Stimulated activated CD4-positive, alpha-beta T cell treated with anti-CD3 and anti-CD28 coated beads, Interleukin-2, amount 100 ng/mL, for 48 hours (primary cell): Measurements from ENCODE around the gene C18orf63.

ENCODE experiments used
- DNase-seq, 2 donors: peaks; one replicate each; pipeline ENCODE4 v3.0.0-alpha.2; 2020

C18orf63 gene

DNA sequence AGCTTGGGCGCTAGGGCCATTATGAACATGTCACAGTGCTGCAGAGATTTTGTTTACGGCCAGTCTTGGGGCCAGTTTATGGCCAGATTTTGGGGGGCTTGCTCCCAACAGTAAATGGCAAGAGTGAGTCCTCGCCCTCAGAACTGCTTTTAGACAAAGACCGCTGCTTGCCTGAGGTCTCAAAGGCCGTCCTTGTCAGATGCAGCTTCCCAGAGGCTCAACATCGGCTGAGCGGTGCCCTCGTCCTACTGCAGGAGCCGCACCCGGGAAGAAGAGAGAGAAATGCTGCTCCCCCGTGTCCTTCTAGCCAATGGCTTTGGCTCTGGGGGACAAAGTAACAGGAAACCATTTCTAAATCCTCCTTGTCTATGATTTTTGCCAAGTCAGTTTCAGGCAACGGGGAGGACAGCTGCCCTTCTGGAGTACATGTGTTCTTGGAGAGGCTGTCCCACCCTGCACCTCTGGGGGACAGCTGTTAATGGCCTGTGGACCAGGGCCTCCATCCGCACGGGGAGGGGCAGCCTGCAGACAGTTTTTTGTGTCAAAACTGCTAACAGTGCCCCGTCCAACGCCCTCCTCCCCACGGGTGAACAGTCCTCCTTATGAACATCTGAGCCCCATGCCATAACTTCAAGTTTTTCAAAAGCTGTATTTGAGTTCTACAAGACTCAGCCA is 66.1 kb downstream of the C18orf63 start:
- DNase-seq = no peak

DNA sequence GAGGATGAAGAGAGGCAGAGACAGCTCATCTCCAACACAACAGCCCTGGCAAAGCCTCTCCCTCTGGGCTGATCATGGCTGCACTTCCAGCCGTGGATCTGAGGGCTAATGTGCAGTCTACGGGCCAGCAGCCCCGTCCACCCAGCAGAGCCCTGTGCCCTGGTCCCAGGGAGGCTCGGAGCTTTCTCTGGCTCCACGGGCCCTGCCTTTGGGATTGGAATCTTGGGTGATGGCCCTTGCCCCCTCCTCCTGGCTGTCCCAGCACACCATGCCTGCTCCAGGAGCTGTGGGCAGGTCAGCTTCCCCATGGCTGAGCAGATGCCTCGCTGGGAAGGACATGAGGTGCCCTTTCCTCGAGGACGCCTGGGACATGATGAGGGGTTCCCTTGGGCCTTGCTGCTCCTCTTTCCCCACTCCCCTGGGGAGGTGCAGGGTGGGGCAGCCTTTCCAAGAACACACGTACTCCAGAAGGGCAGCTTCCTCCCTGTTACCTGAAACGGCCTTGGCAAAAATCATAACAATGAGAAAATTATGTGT is 66.9 kb downstream of the C18orf63 start:
- DNase-seq = no peak

DNA sequence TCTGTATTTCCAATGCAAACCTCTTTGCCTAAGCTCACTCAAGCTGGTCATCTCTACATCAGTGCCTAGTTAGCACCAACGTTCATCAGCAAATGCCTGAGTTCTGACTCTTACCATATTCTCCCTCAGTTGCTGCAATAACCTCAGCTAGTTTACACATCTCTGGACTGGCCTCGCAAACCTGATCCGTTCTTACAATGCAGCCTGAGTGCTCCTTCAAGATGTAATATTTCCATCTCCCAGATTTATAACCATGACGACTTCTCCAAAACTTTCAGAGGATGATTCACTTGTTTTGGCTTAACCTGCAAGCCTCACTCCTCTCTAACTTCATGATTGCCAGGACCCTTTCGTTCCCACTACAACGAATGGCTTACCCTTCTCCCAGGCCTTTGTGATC is 71.7 kb downstream of the C18orf63 start:
- DNase-seq = no peak

DNA sequence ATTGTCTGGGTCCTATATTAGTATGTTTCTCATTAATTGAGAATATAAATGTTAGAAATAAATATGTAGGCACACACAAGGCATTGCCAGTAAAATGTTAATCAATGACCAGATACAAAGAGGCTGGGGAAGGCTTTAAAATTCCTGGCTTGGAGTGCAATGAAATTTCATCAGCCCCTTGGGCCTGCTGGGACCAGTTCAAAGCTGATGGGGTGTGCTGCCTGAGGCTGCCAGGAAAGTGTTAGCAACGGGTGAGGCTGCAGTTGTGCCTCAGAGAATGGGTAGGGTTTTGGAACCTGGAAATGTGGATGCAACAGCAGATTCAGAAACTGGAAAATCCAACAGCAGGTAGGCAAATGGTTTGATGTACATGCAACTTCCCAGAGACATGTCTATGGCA is 72.6 kb downstream of the C18orf63 start:
- DNase-seq = no peak

DNA sequence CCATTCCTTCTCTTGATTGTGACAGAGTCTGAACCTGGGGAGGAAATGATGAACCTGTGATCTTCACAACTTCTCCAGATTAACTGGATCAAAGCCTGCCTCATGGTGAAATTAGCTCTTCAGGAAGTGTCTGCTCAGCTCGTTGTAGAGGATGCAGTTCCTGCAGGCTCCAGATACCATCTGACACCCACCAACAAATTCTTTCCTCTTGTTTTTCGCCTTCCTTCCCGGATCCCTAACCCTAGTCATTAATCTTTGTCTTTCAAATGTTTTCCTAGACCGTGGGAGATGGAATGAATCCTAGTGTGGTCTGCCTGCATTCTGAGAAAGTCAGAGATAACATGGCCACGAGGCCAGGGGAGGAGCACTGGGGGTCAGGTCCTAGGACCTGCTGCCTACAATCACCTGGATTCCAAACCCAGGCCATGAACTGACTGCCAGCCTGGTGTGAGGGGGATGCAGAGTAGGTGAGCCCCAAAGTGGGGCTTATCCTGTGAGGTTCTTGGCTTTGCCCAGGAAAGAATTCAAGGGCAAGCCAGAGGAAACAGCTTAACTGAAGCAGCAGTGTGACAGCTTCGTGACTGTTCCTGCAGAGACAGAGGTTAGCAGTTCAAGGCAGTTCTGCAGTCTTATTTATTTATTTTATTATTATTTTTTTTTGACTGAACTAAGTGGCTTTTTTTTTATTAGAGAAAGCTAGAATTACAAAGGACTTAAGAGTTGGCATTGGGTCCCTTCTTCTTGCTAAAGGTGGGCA is 73.7 kb downstream of the C18orf63 start:
- no peak for DNase-seq

DNA sequence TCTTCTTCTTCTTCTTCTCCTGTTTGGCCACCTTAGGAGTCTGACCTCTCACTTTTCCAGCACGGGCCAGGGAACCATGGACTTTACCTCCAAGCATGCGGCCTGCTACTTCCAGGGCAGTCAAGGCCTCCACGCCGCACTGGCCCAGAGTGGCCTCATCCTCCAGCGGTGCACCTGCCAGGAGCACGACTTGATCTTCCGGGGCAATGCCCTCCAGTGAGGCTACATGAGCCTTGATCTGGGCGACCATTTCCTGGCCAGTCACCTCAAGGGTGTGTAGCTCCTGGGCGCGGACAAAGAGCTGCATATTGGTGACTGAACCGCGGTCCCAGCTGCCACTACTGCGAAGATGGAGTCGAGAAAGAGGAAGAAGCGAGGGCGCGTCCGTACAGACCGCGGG is 74.4 kb downstream of the C18orf63 start:
- no peak for DNase-seq

DNA sequence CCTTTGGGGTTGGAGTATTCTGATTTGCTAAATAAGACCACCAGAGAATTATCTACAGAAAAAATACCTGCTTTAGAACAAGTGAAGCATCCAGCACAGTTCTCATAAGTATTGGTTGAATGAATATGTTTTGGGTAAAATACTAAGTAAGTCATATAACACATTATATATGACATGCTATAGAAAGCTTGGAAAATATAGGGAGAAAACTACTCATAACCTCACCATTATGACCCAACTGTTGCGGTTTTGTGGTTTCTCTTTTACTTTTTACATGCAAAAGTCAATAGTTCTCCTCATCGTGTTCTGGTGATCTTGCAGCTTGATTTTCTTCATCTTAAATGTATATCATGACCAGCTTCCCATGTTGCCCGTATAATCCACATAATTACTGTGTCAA is 75.3 kb downstream of the C18orf63 start:
- no peak for DNase-seq

DNA sequence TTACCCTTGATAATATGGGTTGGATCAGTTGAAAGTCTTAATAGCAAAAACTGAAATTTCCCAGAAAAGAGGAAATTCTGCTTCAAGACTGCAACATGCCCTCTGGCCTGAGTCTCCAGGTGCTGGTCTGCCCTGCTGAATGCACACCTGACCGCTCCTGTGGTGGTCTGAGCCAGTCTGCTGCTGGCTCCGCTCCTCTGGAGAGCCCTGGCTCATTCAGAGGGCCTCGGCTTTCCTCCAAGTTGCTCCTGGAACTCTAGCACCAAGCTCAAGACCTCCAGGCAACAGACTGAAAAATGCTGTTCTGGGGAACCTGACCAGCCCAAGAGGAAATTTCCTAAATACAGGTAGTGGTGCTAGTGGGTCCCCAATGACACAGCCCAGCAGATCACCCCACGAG is 76.7 kb downstream of the C18orf63 start:
- no peak for DNase-seq

DNA sequence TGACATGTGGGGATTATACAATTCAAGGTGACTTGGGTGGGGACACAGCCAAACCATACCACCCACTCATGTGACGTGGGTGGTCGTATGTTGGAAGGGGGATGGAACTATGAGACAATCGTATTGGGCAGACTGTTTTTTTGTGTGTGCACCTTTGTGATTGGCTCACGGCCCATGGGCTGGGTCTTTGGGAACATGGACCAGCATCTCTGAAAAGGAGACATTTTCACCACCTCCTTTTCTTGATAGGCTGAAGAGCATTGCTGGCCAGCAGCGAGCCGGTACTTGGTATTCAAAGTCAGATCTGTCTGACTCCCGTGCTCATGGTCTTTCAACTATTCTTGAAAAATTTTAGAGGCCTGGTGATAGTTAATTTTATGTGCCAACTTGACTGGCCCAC is 79.4 kb downstream of the C18orf63 start:
- DNase-seq = no peak

DNA sequence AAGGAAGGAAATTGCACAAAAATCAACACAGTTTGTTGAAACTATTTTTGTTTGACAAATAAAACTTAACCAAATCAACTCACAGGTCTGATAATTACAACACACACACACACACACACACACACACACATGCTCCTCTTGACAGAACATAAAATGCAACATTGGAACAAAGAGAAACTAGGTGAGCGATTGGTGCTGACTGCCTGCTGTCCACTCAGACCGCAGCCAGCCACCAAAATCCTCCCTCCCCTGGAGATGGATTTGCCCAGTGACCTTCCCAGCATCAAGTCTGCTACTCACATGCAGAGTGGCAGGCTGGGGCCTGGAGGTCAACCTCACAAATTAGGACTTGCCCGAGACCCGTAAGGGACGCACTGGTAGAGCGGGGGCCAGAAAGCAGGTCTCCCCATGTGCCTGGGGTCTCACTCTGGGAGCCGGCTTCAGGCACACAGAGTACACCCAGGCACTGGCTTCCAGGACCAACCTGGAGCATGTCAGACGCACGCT is 80.1 kb downstream of the C18orf63 start:
- DNase-seq = no peak

DNA sequence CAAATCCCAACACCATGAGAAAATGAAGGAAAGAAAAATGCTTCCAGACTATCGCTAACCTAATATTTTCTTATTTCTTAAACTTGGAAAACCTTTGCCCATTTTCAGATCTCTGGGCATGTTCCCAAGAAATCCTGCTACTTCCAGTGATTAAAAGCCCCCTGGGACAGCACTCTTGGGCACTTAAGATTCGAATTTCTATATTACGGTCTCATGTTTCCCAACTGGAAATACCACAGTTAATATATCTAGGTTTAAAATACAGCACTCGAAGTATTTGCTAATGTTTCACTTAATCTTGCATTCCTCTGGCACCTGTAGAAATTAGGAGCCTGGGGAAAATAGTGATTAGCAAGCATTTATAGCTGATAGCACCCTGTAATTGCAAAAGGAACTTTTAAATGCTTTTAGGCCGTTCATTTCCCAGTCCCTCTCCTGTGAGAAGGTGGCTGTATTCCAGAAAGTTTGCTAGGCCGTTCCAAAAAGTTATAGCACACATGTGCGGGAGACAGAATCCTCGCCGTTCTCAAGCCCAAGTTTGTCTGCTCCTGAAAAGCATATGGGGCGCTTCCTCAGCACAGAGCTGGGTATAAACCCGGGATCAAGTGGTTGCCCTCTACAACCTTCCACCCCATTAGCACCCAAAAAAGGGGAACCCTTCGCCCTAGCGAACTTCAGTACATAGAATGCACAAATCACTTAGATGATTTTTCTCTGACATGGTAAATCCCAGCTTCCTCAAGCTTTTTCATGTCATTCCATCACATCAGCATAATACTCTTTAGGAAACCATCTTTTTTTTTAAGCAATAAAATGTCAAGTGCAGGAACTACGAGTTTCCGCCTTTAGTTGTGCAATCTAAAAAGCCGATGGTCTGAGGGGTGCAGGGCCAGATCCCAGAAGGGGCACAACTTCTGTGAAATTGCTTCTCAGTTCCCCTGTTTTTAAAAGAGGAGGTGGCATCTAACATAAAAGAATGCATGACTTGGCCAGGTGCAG is 80.8 kb downstream of the C18orf63 start:
- no peak for DNase-seq

DNA sequence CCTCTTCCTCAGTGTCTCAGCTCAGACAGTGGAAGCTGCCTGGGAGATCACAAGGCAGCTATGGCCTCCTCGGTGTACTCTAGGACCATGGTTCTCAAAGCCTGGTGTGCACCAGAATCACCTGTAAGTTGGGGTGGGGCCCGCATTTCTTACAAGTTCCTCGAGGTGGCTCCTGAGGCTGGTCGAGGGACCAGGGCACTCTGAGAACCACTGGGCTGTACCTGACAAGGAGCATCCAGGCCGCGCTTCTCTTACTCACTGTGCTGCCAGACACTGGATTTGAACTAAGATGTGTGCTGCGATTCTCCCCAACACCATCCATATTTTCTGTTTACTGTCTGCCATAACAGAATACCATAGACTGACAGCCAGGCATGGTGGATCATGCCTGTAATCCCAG is 81.9 kb downstream of the C18orf63 start:
- no peak for DNase-seq

DNA sequence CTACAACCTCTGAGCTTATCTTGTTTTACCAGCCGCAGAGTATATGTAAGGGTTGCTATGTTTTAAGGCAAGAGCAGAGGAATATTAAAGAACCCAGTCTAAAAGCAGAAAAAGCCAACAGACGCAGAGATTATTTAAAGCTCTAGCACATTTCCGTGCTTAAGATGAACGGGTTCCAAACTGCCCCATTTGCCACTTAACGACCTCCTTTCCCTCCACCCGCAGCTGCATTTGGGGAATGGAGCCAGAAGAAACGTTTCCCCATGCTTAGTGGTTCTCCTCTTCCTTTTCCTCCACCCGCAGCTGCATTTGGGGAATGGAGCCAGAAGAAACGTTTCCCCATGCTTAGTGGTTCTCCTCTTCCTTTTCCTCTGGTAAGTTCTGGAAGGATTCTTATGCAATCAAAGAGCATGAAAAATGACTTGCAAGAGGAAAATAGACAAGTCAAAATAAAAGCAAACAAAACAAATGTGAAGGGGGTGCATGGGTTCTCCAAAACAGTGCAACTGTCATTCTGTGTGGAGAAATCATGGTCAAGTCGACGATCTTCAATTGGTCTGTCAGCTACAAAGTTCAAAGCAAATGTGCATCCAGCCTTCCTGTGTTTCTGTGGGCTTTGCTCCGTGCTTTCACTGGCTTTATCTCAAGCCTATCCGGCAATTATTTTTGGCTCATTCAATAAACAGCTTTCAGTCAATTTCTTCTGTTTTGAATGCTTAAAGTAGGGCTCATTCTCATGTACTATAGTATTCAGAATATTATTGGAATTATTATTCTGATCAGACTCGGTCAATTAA is 83.7 kb downstream of the C18orf63 start:
- no peak for DNase-seq

DNA sequence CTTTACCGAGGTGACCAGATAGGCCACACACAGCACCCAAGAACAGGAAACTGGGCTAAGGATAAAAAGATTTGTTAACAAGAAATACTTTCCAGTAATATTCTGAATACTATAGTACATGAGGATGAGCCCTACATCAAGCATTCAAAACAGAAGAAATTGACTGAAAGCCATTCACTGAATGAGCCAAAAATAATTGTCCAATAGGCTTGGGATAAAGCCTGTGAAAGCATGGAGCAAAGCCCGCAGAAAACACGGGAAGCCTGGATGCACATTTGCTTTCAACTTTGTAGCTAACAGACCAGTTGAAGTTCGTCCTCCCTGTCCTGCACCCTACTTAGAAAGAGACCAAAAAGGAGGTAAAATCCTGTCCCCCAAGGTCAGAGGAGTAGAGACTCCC is 85.2 kb downstream of the C18orf63 start:
- DNase-seq = no peak

DNA sequence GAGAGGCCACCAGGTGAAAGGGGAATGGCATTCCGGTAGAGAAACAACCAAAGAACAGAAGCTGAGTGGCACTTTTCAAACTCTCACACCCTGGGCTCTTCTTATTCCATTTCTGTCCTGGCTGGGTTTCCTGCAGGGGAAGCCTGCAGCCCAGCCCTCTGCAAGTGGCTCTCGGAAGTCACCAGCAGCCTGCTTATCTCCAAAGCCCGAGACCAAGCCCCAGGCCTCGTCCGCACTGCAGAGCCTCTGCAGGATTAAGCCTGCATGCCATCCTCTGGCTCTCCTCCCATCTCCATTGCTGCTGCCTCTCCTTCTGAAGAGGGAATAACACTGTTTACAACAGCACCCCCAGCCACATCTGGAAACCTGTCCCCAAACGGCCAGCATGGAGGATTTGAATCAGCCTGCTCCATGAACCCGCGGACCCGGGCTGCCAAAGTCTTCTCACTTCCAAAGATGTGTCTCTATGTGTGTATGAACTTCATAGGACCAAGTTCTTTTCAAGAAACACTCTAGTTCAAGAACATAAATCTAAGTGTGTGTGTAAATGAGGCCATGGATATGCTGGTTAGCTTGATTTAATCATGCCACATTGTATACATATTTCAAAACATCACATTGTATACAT is 87.3 kb downstream of the C18orf63 start:
- DNase-seq = no peak

DNA sequence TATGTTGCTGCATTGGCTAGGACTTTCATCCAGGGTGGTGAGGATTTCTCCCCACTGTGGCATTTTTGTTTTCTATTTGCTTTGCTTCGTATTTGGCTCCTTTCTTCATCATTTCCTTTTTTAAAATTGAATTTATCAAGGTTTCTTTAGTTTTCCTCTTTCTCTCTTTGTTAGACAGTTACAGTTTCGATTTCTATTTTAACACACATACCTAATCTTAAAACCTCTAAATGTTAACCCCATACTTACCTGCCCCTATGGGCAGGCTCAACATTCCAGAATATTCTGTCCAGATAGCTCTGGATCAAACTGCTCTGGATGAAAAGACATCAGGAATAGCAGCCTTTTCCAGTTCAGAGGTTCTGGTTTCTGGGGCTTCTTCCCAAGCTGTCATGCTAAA is 92.2 kb downstream of the C18orf63 start:
- no peak for DNase-seq
